PC-9 (cell line): ENCODE results near the gene PLS3.

Experiments
- CTCF ChIP-seq: fragments of 200-600 bp; sonication (generic); conservative IDR thresholded peaks from 2 replicates; pipeline ENCODE4 v1.6.1; 2017; ENCODE audit warnings: mixed run types, antibody characterized with exemption, mild to moderate bottlenecking, moderate library complexity
- EZH2 ChIP-seq: fragments of 200-600 bp; sonication (generic); IDR thresholded peaks from 2 replicates; pipeline ENCODE4 v1.8.0; 2017; ENCODE audit warnings: antibody characterized with exemption, low read depth

DNA sequence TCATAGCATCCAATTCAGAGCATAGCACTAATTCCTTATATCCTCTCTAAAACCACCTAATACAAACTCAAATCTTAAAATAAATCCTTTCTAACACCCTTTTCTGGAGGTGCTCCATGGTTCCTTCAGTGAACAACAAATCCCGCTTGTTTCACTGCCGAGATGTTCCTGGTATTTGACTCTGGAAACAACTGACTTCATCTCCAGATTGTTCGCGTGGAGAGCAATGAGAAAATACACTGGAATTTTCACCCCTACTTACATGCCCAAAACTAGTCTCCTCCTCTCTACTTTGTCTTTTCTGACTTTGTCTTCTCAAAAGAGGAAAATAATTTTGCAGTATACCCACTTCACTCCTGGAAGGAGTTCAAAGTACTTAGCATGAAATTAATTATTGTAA is 129.0 kb downstream of the PLS3 start:
- TF ChIP-seq CTCF, result no peak
- no peak for TF ChIP-seq EZH2
